HG02885 (cell line): Measurements from ENCODE around the gene INTS7.
A peak's percentile ranks its signal among the peaks of the same experiment; 100 is the strongest.
"Not testable (repeated sequence)": the region's sequence is repeated elsewhere in the genome, so short reads cannot be mapped to it uniquely, and the experiment has no call there.

Source experiments
- ATAC-seq: cut with Tn5 transposase; IDR thresholded peaks from one replicate; pipeline ENCODE4 v1.9.1; 2021; ENCODE audit warnings: mild to moderate bottlenecking; ENCODE audit not compliant: unreplicated experiment, poor library complexity

INTS7 gene

GRCh38 chr1:211939876-211940468 is 95.4 kb downstream of the INTS7 start:
- peak; percentile 83 for ATAC-seq

DNA sequence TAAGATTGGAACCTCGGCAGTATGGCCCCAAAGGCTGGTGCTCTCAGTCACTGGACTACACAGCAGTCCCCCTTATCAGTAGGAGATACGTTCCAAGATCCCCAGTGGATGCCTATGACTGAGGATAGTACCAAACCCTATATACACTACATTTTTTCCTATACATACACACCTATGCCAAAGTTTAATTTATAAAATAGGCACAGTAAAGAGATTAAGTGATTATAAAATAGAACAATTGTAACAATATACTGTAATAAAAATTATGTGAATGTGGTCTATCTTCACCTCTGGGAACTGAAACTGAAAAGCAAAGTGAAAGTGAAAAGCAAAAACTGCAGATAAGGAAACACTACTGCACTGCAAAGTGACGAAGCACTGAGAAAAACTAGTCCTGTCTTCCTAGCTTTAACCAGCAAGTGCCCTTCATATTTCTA is 96.8 kb downstream of the INTS7 start:
- peak; percentile 25 for ATAC-seq

GRCh38 chr1:211937422-211937821 is 97.9 kb downstream of the INTS7 start:
- not testable (repeated sequence) for ATAC-seq

GRCh38 chr1:211935448-211935970 is 99.8 kb downstream of the INTS7 start:
- ATAC-seq: peak; percentile 73

GRCh38 chr1:211933946-211934714 is 101.2 kb downstream of the INTS7 start:
- ATAC-seq: no peak

GRCh38 chr1:211932933-211933254 is 102.5 kb downstream of the INTS7 start:
- ATAC-seq: no peak

GRCh38 chr1:211932231-211932932 is 103.0 kb downstream of the INTS7 start:
- no peak for ATAC-seq

DNA sequence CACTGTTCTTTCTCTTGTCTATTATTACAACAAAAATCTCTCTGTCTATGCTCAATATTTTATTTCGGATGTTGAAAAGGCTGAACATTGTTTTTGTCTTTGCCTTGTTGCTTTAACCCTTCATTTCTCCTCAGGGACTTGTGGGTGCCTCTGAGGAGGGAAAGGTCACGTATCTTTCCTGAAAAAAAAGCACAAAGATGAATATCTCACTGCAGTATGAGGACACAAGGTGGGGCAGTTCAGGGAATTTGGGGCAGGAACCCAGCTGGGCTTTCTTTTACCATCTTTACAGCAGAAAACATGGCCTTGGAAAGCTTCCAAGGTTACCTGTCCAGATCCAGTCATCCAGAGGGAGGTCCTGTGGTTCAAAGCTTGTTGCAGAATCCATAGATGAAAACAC is 105.7 kb downstream of the INTS7 start:
- ATAC-seq: no peak

- no peak for ATAC-seq
Observed at GRCh38 chr1:211928993-211929637, 106.2 kb downstream of the INTS7 start.

DNA sequence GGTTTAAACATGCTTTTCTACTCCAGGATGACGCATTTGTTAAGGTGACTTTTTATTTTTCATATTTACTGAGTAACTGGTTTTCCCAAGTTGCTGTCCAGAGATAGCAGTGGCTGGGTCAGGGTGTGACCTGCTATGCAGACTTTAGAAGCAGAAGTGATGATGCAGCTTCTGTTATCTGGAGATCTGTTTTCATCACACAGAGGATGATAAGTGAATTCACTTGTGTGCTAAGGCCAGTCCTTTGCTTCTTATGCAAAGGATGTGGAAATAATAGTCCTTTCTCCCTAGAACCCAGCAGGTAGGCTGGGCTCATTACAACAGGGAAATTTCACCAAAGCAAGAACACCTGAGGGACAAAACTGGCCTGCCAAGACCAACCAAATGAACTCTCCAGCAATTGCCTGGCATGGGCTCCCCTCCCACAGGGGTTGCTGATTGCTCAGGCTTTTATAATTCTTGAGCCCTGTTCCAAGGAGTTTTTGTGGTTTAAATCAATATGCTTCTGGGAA is 107.0 kb downstream of the INTS7 start:
- no peak for ATAC-seq

DNA sequence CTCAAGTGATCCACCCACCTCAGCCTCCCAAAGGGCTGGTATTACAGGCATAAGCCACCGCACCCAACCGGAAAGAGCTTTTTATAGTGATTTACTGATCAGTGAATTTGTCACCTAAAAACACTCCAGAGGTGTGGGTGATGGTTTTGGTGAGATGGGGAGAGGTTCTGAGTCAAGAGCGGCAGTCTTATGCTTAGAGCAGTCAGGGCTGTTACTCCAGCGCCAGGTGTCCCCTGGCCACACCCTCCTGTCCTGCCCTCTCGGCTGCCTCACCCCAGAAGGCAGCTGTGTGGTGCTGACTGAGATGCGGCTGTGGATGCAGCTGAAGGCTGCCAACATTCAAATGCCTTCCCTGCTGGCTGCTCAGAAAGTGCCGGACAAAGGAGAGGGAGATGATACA is 110.3 kb downstream of the INTS7 start:
- peak; percentile 70 for ATAC-seq

DNA sequence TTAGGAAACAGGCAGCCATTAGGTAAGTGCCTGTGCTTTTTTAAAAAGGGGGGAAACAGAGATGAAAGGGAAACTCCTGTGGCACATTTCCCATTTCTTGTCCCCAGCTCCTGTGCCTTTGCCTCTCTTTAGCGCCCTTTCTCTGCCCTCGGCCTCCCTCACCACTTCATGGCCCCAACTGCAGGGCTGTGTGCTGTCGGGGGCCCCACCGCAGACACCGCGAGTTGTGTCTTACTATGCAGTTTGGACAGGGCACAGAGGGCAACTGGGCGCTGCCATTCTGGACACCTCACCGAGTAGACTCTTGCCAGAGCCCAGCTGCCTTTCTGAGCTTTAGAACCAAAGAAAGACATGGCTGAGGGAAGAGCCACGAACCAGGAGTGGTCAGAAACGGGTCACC is 111.1 kb downstream of the INTS7 start:
- no peak for ATAC-seq

DNA sequence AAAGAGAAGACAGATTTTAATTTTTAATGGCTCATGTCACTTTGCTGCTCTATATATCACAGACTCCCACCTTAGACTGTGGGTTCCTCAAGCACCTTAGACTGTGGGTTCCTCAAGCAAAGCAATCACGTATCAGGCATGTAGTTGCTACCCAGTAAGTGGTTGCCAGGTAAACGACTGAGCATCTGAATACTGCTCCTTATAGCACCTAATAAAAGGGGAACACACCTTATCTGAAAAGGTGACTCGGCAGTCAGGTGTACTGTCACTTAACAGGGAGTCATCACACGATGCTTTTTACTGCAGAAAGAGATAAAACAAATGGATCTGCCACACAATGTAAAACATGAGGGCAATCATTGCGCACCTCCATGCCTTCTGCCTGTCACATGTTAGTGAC is 112.3 kb downstream of the INTS7 start:
- no peak for ATAC-seq

GRCh38 chr1:211921579-211922095 is 113.7 kb downstream of the INTS7 start:
- ATAC-seq: no peak

GRCh38 chr1:211920602-211921226 is 114.6 kb downstream of the INTS7 start:
- ATAC-seq: no peak

DNA sequence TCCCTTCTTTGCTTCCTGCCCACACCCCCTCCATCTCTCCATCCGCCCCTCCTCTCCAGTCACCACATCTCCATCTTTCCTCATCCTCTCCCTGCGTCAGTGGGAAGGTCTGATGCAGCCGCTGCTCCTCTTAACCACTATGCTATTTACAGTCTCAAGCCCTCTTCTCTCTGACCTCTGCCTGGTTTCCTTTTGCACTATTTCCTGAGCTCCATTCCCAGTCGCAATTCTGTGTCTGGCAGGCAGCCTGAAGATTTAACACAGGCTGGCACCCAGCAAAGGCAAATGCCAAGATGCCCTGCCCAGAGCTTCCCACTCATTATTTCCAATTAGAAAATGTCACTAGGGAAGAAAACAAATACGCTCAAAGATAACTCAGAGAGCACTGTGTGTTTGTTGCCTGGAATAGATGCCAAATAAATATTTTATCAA is 115.2 kb downstream of the INTS7 start:
- no peak for ATAC-seq

GRCh38 chr1:211918843-211919414 is 116.4 kb downstream of the INTS7 start:
- ATAC-seq: no peak

GRCh38 chr1:211916458-211916857 is 118.9 kb downstream of the INTS7 start:
- ATAC-seq: not testable (repeated sequence)

GRCh38 chr1:211915924-211916323 is 119.4 kb downstream of the INTS7 start:
- ATAC-seq: no peak
